Measurements from ENCODE around the gene SLBP.
"Not testable (repeated sequence)": the region's sequence is repeated elsewhere in the genome, so short reads cannot be mapped to it uniquely, and the experiment has no call there.

SLBP gene

DNA sequence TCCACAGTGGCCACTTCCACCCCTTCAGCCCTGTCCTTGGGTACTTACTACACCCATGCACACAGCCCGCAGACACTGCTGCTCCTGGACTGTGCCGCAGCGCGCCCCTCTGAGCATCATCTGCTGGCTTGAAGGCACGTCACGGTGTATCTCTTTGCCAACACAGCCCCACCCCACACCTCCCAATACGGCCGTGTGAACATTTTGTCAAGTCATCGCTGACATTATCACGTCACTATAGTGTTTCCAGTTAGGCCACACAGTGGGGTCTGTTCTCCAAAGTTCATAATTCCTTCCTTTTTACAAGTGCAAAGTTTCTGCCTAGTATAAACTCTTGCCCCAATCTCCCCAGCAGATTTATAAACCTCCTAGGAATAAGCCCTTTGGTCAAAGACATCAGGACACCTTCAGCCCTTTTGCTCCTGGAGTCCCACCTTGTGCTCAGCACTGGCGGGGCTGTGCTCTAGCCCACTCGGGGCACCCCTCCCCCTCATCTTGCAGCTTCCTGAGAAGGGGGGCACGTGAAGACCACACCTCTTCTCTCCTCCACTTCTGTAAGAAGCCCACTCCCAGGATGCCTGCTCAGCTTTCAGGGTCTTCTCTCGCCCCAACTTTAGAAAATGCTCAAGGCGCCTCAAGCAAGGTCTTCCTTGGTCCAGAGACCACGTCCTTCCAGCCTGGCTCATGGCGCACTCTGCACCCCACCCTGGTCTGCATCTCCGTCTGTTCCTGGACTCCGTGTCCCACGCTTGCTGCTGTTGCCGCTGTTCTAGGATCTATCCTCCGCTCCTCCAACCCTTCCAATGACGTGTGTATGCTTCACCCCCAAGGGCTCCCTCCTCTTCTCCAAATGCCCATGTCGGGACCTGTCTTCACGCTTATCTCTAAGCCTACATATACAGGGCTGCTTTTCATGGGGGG lies 35.3 kb downstream of the SLBP start:
- no peak for DNase-seq (ENCODE audit: low read depth in 2 of 2)

DNA sequence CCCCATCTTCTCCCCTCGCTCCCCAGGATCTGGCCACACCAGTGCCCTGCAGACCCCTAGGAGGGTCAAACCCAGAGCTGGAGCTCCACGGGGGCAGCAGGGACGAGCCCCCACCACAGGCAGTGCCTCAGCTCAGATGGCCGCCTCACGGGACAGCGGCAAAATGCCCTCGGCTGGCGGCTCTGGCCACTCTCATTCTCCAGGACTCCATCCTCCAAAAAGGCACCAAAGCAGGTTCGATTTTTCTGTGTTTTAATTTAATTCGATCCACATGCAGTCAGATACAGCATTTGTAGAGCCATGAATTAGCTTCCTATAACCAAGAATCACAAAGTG lies 36.3 kb downstream of the SLBP start:
- DNase-seq (ENCODE audit: low read depth in 2 of 2): no peak

DNA sequence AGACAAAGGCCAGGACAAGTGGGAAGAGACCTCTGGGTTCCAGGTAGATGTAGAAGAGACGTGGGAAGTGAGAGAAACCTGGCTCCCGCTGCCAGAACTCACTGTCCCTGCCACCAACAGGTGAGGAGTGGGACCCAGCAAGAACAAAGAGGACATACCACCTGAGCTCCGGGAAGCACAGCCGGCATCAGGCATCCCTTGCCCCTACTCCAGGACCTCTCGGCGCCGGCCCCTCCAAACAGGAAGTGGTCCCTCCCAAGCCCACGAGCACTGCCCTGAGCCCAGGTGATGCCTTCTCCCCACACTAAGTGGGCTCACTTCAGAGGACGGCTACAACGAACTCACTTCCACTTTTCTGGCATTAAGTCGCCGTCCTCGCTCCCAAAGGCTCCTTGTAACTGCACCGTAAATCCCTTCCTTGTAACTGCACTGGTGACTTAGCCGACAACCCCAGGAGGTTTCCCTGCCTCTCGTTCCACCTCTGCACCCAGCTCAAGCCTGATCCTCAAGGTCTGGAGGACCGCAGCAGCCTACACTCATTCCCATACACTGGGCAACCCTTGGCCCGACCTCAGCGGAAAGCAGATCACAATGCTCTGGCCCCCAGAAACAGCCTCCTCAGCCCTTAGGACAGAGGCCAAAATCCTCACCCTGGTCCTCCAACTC lies 36.9 kb downstream of the SLBP start:
- DNase-seq (ENCODE audit: low read depth in 2 of 2): no peak

DNA sequence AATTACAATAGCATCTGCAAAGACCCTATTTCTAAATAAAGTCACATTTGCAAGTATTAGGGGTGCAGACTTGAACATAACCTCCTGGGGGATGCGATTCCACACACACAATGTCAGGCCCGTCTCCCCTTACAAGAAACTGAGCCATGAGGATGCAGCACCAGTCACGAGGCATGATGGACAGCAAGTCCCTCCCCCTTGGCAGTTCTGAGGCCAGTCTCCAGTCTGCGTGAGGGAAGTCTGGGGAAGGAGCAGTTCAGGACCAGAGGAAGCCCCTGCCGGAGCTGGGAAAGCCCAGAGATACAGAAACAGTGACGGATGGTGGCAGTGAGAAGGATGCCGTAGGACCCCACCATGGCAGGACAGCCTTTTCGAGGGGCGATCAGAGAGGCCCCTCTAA lies 37.4 kb downstream of the SLBP start:
- no peak for DNase-seq (ENCODE audit: low read depth in 2 of 2)

DNA sequence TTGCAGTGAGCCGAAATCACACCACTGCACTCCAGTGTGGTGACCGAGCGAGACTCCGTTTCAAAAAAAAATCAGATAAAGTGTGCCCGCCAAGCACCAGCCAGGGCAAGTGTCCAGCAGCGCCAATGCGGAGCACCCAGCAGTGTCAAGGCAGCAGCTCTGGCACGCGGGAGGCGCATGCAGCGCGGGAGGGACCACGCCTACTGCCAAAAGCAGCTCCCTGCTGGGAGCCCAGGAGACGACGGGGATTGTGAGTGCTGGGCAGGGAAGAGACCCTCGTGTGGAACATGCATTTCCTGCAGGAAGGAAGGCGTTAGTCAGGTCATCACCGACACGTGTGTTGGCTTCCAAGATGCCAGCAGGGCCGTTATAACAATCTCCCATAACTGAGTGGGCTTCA lies 38.4 kb downstream of the SLBP start:
- no peak for DNase-seq (ENCODE audit: low read depth in 2 of 2)

DNA sequence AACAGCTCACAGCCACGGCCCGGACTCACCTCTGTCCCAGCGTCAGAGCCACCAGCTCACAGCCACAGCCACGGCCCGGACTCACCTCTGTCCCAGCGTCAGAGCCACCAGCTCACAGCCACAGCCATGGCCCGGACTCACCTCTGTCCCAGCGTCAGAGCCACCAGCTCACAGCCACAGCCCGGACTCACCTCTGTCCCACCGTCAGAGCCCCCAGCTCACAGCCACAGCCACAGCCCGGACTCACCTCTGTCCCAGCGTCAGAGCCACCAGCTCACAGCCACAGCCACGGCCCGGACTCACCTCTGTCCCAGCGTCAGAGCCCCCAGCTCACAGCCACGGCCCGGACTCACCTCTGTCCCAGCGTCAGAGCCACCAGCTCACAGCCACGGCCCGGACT lies 41.1 kb downstream of the SLBP start:
- not testable (repeated sequence) for DNase-seq (ENCODE audit: low read depth in 2 of 2)

DNA sequence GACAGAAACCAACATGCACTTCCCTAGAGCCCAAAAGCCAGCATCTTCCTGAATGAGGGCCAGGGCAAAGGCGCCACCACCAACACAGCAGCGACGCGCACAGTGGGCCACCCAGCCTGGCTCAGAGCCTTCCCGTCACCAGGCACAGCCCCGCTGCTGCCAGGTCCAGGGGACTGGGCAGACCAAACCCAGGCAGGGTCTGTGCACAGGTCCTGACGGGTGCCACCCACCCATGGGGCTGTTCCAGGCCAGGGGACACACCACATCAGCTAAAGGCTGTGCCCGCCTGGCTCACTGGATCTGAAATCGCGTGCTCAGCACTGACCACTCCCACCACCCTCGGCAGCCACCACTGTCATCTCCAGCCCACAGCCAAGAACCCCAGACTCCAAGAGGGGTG lies 41.8 kb downstream of the SLBP start:
- DNase-seq (ENCODE audit: low read depth in 2 of 2): no peak

DNA sequence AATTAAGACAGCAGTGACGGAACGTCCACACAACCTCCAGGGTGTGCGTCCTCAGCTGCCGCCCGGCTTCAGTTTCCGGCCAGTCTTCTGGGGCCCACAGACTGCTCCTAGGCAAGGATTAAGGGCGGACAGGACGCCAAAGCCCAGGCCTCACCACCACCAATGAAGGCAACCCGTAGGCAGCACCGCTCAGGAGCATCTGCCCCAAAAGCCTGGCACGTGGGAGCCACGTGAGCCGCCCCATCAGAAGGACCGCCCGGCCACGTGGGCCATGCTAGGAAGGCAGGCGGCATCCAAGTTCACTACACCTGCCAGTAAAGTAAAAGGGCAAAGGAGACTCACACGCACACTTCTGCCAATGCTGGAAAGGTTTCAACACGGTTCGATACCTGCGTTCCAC lies 42.3 kb downstream of the SLBP start:
- no peak for DNase-seq (ENCODE audit: low read depth in 2 of 2)

DNA sequence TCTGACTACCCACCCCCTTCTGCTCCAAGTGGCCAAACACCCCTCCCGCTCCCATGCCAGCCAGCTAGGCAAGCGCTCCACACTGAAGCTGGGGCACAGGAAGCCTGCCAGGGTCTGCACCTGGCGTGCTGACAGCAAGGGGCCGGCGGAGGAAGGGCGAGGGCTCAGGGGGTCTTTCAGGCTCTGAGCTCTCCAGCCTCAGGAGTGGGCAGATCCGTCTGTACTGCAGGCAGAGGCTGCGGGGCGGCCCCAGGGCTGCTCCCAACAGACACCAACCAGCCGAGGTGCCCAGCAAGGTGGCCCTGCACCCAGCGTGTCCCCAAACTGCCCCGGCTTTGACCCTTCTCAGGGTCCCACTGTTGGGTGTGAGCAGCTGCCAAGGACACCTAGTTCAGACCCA lies 42.8 kb downstream of the SLBP start:
- no peak for DNase-seq (ENCODE audit: low read depth in 2 of 2)

DNA sequence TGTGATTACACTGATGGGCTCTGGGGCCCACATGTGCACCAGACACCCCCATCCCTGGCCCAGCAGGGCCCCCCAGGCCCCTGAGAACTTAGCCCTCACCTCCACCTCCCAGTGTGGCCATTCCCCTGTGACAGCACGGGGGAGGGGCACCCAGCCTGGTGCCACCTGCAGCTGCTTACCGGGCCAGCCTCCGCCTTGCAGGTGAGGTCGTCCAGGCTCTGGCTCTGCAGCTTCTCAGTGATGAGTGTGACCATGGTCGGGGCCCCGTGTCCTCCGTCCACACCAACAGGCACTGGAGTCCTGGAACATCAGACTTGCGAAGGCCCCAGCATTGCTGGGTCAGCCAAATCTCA lies 43.7 kb downstream of the SLBP start:
- DNase-seq (ENCODE audit: low read depth in 2 of 2): no peak

DNA sequence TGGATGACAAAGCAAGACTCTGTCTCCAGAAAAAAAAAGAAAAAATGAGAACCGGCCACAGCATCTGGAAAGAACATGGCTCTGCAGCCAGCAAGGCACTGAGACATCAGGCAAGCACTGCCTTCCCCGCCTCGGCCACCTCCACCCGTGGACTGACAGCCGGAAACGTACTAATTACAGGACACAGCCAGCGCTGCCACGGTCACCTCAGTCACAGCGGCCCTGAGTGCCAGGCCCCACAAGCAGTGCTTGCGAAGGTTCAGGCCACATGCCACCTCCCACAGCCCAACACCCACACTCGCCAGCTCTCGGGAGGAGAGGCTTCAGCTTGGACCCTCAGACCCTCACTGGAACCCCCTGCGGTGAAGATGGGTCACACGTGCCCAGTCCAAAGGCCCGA lies 44.8 kb downstream of the SLBP start:
- no peak for DNase-seq (ENCODE audit: low read depth in 2 of 2)

DNA sequence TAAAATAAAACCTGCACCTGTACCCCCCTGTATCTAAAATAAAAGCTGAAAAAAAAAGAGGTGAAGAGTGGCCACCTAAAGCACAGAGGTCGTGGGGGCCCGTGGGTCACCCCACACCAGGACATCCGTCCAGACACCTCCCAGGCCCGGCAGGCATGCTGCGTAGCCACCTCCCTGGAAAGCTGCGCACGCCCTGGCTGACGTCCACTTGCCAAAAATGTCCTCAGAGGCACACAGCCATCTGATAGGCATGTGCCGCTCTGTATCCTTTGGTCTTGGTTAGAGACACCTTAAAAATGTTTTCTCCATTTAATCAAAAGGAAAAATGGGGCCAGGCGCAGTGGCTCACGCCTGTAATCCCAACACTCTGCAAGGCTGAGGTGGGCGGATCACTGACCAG lies 45.7 kb downstream of the SLBP start:
- no peak for DNase-seq (ENCODE audit: low read depth in 2 of 2)

DNA sequence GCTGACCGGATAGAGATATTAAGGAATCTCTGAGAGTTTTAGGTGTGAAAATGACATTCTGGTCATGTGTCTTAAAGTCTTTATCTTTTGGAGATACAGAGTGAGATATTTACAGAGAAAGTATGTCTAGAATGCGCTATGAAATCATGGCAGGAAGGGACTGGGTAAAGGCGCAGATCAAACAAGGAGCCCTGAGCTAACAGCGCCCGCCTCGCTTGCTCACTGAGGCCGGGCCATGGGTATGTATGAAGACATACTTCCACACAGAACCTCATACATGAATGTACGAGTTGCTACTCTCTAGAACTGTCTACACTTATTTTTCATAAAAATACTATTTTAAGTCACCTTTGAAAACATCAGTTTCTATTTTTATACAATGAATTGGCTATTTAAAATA lies 48.0 kb downstream of the SLBP start:
- DNase-seq (ENCODE audit: low read depth in 2 of 2): no peak

DNA sequence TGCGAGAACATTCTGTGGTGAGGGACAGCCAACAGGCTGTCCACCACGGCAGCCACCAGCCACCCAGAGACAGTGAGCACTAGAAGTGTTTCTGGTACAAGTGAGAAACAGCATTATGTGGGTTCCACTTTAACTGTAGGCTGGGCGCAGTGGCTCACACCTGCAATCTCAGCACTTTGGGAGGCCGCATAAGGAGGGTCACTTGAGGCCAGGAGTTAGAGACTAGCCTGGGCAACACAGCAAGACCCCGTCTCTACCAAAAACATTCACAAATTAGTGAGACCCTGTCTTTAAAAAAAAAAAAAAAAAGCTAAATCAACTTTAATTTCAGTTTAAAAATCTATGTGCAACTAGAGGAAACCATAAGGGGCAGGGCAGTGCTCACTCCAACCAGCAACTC lies 48.6 kb downstream of the SLBP start:
- DNase-seq (ENCODE audit: low read depth in 2 of 2): no peak

DNA sequence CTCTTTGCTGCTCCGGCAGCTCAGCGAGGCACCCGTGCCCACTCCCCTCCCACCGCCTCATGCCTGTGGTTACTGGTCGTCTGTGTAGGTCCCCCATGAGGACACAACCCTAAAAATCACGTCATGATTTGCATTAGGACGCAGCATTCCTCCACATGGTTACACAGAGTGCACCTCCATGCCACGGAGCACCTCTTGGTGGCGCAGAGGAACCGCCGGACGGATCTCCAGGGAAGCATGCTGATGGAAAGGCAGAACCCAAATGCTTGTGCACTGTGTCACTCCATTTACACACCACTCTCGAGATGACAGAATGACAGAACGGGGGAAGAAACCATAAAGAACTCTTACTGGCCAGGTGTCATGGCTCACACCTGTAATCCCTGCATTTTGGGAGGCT lies 50.4 kb downstream of the SLBP start:
- no peak for DNase-seq (ENCODE audit: low read depth in 2 of 2)

DNA sequence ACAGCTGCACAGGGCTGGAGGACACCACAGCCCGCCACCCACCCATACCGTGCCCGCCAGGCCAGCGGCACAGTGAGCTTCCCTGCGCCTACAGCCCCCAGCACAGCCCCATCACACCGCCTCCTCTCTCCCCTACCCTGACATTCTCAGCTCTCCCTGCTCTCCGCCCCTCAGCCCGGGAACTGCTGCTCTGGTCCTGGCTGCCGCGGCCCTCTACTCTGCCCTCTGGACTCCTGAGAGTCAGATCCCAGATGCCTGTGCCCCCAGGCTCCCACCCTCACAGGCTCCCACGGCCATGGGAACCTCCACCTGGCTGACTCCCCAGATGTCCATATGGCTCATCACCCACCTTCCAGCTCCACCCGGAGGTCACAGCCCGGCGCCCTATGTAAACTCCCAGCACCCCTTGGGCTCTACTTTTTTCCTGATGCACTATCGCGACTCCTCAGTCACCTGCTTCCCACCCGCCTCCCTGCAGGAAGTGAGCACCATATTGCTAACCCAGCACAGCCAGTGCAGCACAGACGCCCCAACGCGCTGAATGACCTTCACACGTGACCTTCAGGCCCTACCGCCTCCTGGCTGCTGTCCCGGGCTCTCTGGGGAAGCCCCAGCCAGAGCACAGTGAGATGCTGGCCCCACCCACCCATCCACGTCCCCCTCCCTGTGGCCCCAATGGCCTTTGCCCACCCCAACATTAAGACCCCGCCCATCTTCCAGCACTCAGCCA lies 51.0 kb downstream of the SLBP start:
- DNase-seq (ENCODE audit: low read depth in 2 of 2): no peak

DNA sequence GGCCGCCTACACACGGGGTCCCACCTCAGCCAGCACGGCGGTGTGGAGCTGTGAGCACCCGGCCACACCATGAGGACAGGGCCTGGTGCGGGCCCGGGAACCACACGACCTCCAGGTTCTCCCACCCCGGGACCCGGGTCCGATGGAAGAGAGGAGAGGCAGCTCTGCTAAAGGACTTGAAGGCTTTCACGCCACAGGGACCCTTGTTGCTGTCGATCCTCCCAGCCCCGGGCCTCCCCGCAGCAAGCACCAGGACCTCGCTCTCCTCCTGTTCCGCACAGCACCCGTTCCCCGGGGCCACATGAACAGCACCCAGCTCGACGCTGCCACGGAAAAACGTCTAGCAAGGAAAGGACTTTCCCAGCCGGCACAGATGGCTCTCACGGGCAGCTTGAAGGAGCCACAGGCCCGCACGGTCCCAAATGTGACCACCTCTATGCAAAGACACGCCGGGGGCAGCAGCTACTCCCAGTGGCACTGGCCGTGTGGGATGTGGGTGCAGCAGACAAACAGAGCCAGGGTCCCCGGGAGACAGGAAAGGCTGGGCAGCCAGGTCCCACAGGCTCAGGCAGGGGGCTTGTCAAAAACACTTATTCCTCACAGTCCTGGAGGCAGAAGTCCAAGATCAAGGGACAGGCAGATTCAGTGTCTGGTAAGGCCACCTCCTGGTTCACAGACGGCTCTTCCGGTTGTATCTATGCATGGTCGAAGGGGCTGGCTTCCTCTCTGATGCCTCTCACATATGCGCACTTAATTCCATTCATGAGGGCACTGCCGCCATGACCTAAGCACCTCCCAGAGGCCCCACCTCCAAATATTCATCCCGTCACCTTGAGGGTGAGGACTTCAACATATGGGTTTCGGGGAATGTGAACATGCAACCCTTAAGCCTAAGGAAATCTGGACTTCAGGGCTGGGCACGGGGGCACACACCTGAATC lies 52.7 kb downstream of the SLBP start:
- DNase-seq (ENCODE audit: low read depth in 2 of 2): no peak

DNA sequence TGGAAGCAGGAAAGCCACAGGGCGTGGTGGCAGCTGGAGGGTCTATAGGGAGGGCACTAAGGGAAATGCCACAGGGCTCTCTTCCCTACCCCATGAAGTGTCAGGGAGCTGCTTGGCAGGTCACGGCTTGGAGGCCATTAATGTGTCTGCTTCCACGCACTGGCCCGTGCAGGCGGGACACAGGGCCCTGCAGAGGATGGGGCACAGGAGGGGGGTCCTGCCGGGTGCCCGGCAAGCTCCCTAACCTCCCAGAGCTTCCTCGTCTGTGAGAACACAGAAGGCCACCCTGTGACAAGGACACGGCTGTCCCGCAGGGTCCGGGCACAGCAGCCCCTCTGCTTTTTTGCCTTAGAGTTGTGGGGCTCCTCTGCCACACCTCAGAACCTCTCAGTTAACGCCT lies 53.5 kb downstream of the SLBP start:
- DNase-seq (ENCODE audit: low read depth in 2 of 2): no peak

DNA sequence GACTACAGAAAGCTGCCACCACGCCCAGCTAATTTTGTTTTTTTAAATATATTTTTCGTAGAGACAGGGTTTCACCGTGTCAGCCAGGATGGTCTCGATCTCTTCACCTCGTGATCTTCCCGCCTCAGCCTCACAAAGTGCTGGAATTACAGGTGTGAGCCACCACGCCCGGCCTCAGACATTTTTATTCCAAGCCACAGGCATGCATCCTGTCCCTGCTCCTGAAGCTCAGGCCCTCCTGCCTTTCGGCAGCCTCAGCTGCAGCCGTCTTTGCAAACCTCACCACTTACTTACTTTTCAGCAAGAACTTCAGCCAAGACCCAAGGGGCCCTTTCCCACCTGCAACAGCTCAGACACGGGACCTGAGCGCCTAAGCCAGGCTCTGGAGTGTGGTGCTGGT lies 54.0 kb downstream of the SLBP start:
- no peak for DNase-seq (ENCODE audit: low read depth in 2 of 2)

DNA sequence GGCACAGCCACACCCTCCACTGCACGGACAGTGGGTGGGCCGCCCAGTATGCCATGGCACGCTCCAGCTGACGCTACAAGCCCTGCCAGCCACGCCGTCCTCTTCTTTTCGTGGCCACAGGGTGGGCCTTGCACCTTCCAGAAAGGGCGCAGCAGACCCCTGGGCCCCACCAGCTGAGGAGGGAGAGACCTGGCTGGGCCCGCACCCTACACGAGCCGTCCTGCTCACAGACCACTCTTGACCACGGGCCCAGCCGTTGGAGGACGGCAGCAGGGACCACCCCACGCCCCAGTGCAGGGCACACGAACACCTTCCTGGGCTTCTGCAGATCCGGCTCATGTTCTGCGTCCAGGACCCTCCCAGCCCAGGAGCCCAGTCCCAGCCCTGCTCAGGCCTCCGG lies 55.1 kb downstream of the SLBP start:
- DNase-seq (ENCODE audit: low read depth in 2 of 2): no peak

DNA sequence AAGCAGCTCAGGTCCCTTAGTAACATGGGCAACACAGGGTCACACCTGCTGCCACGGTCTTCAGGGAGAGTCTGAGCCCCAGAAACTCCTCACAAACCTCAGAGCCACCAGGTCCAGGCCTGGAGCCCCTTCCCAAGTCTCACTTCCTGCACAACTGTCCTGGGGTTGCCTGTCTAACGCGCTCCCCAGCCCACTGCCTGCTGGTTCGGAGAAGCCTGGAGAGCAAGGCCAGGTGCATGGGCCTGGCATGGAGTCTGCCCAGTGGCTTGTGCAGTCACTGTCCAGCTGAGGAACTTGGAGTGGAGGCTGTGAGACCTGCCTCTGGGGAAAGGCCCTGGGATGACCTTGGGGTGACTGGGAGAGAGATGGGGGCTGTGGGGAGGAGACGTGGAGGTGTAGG lies 56.0 kb downstream of the SLBP start:
- no peak for DNase-seq (ENCODE audit: low read depth in 2 of 2)

DNA sequence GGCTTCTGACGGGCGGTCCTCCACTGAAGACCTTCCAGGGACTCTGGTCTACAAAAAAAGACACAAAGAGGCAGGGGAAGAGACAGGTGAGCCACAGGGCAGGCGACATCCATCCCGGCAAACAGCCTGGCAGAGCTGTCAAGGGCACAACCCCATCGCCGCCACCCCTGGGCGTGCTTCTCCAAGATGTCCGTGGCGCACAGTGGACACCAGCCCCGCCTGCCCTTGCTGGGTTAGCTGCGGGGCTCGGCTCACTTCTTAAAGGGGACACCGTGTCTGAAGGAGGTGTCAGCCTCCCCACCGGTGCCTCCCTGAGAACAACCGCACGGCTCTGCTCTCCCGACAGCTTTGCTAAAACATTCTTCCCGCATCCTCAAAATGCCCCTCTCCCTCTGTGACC lies 56.4 kb downstream of the SLBP start:
- no peak for DNase-seq (ENCODE audit: low read depth in 2 of 2)

All from stimulated activated CD8-positive, alpha-beta memory T cell treated with anti-CD3 and anti-CD28 coated beads, Interleukin-15, amount 100 ng/mL, for 48 hours (primary cell).